Suprapubic skin (tissue), 4 donors: ENCODE measurements around the gene KLC3.

ENCODE experiments used
- POLR2A ChIP-seq, 2 donors: fragments of 450-650 bp; IDR thresholded peaks; one replicate each; pipeline ENCODE4 v1.6.1; 2017; ENCODE audit warnings: antibody characterized with exemption in 2 of 2, mild to moderate bottlenecking in 2 of 2, moderate library complexity in 2 of 2
- POLR2AphosphoS5 ChIP-seq, 3 donors: sonication (generic); formaldehyde crosslinking; IDR thresholded peaks; one replicate each; pipeline ENCODE4 v1.6.1; 2017; ENCODE audit warnings: antibody characterized with exemption in 3 of 3
- TF ChIP-seq, protein P1 (sequence below), 2 donors: fragments of 200-600 bp in 1 of 2; fragments of 450-650 bp in 1 of 2; sonication (generic) in 1 of 2; IDR thresholded peaks; one replicate each; pipeline ENCODE4 v1.5.1; 2016 to 2019; ENCODE audit warnings: antibody characterized with exemption in 2 of 2, mild to moderate bottlenecking in 1 of 2, moderate library complexity in 1 of 2

- TF ChIP-seq POLR2AphosphoS5 (IDR thresholded peaks at IDR 0.05) (no peak), POLR2A (IDR thresholded peaks at IDR 0.05) (no peak)
- TF ChIP-seq, protein P1, sequence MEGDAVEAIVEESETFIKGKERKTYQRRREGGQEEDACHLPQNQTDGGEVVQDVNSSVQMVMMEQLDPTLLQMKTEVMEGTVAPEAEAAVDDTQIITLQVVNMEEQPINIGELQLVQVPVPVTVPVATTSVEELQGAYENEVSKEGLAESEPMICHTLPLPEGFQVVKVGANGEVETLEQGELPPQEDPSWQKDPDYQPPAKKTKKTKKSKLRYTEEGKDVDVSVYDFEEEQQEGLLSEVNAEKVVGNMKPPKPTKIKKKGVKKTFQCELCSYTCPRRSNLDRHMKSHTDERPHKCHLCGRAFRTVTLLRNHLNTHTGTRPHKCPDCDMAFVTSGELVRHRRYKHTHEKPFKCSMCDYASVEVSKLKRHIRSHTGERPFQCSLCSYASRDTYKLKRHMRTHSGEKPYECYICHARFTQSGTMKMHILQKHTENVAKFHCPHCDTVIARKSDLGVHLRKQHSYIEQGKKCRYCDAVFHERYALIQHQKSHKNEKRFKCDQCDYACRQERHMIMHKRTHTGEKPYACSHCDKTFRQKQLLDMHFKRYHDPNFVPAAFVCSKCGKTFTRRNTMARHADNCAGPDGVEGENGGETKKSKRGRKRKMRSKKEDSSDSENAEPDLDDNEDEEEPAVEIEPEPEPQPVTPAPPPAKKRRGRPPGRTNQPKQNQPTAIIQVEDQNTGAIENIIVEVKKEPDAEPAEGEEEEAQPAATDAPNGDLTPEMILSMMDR (IDR thresholded peaks at IDR 0.05) = no peak
Observed at GRCh38 chr19:45350477-45351058, 10.0 kb downstream of the KLC3 start.
